Measurements from ENCODE around the gene HIP1. TPM values are rescaled to one million over a fixed set of nuclear protein-coding genes. Genes with fewer than 3 reads are reported as not detected.

HIP1 gene
- total RNA-seq, 4 donors from 2014 or later = 3.2 to 9.5 (median 6.4) TPM

DNA sequence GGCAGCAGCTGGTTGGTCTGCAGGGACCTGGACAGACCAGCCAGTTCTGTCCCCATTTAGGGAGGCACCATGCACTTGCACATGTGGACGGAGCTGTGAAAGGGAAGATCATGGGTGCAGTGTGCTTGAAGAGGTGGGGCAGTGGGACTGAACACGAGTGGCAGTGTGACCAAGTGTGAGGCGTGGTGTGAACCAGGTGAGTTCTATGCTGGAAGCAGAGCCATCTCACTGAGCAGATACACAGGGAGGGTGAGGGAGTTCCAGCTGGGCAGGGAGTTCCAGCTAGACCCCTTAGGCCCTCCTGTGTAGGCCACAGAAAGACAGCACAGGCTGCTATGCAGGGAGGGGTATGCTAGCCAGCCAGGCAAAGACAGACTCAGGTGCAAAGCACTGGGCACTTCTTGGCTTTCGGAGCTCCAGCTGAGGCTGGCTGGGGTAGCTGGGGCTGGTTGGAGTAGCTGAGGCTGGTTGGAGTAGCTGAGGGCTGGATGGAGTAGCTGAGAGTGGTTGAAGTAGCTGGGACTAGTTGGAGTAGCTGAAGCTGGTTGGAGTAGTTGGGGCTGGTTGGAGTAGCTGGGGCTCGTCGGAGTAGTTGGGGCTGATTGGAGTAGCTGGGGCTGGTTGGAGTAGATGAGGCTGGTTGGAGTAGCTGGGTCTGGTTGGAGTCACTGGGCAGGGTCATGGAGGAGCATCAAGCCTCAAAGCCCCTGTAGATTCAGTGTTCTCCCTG lies 90.9 kb downstream of the HIP1 start:
- no peak for DNase-seq
- TF ChIP-seq POLR2A (IDR thresholded peaks at IDR 0.05) = no peak
- TF ChIP-seq, protein P1, sequence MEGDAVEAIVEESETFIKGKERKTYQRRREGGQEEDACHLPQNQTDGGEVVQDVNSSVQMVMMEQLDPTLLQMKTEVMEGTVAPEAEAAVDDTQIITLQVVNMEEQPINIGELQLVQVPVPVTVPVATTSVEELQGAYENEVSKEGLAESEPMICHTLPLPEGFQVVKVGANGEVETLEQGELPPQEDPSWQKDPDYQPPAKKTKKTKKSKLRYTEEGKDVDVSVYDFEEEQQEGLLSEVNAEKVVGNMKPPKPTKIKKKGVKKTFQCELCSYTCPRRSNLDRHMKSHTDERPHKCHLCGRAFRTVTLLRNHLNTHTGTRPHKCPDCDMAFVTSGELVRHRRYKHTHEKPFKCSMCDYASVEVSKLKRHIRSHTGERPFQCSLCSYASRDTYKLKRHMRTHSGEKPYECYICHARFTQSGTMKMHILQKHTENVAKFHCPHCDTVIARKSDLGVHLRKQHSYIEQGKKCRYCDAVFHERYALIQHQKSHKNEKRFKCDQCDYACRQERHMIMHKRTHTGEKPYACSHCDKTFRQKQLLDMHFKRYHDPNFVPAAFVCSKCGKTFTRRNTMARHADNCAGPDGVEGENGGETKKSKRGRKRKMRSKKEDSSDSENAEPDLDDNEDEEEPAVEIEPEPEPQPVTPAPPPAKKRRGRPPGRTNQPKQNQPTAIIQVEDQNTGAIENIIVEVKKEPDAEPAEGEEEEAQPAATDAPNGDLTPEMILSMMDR (IDR thresholded peaks at IDR 0.05) = no peak
- no peaks in the 10 kb centered on the region for H3K27me3 ChIP-seq
- no peaks in the 10 kb centered on the region for H3K9me3 ChIP-seq
- H3K4me1 ChIP-seq = peaks cover 0 to 27% (median 13%) of the 10 kb centered on the region in 3 donors
- WGBS, 2 donors = 94 to 100% methylated on average over 5 to 6 of the region's 6 CpGs
- no peaks in the 10 kb centered on the region for H3K36me3 ChIP-seq
- H3K4me3 ChIP-seq = no peak overlapping the region
- no peak overlapping the region for H3K27ac ChIP-seq
- intact Hi-C loops (cut with DNase I) = no loop called here

DNA sequence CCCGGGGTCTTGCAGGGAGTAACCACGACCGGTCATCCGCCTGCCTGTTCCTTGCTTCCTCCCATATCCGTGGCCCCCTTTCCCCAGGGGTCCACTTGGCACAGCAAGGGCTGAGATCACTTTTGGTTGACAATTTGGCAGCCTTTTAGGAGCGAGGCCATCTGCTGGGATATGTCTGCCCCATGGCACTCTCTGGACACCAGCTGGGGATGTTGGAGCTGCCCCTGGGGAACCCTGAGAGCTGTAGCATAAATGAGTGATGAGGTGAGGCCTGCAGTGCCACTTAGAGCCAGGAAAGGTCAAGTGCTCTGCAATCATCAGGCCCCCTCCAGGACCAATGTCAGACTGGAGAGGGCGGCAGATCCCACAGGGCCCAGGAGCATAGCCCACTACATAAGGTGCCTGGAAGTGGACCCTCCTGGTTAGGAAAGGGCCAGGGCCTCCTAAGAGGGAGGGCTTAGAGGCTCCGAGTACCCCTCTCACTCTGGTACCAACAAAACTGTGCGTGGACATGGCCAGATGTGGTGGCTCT lies 92.1 kb downstream of the HIP1 start:
- 80 to 100% methylated on average over 2 to 6 of the region's 9 CpGs for WGBS, 2 donors
- no peaks in the 10 kb centered on the region for H3K9me3 ChIP-seq
- H3K4me1 ChIP-seq = peaks cover 0 to 27% (median 13%) of the 10 kb centered on the region in 3 donors
- TF ChIP-seq, protein P1 (IDR thresholded peaks at IDR 0.05) = no peak
- H3K27ac ChIP-seq = no peak overlapping the region
- no peak overlapping the region for H3K4me3 ChIP-seq
- DNase-seq = no peak
- H3K36me3 ChIP-seq = no peaks in the 10 kb centered on the region
- H3K27me3 ChIP-seq = no peaks in the 10 kb centered on the region
- intact Hi-C loops (cut with DNase I) = no loop called here

DNA sequence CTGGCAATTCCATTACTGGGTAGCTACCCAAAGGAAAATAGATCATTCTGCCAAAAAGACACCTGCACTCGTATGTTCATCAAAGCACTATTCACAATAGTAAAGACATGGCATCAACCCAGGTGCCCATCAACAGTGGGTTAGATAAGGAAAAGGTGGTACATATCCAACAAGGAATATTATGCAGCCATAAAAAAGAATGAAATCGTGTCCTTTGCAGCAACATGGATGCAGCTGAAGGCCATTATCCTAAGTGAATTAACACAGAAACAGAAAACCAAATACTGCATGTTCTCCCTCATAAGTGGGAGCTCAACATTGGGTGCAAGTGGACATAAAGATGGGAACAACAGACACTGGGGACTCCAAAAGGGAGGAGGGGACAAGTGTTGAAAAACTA lies 93.2 kb downstream of the HIP1 start:
- H3K36me3 ChIP-seq = no peaks in the 10 kb centered on the region
- no peak for TF ChIP-seq POLR2A (IDR thresholded peaks at IDR 0.05)
- TF ChIP-seq, protein P1 (IDR thresholded peaks at IDR 0.05) = no peak
- DNase-seq = no peak
- 86 to 92% methylated on average over 2 of the region's 2 CpGs for WGBS, 2 donors
- no peak overlapping the region for H3K27ac ChIP-seq
- no peaks in the 10 kb centered on the region for H3K27me3 ChIP-seq
- no peak overlapping the region for H3K4me3 ChIP-seq
- intact Hi-C loops (cut with DNase I) = no loop called here
- peaks cover 0 to 21% (median 8%) of the 10 kb centered on the region in 3 donors for H3K4me1 ChIP-seq
- H3K9me3 ChIP-seq = no peaks in the 10 kb centered on the region

DNA sequence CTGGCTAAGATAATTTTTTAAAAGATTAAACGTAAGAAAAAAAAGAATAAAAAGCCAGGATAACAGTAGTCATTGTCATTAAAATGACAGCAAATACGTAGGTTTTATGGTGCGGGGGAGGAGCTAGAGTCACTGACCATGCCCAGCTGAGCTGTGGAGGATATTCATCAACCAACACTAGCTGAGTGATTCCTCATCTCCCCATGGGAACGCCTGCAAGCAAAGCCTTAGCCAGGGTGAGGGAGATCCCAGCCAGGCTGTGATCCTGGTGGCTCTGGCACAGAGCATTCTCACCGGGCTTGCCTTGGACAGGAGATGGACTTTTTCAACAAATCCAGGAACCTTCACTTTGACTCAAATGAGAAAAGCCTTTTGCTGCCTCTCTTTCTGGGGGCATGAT lies 94.2 kb downstream of the HIP1 start:
- H3K36me3 ChIP-seq = no peaks in the 10 kb centered on the region
- no peak overlapping the region for H3K27ac ChIP-seq
- intact Hi-C loops (cut with DNase I) = no loop called here
- no peak overlapping the region for H3K4me3 ChIP-seq
- no peak for TF ChIP-seq POLR2A (IDR thresholded peaks at IDR 0.05)
- TF ChIP-seq, protein P1 (IDR thresholded peaks at IDR 0.05) = no peak
- DNase-seq = no peak
- 83 to 94% methylated on average over 5 of the region's 5 CpGs for WGBS, 2 donors
- H3K4me1 ChIP-seq = peaks cover 0 to 19% (median 10%) of the 10 kb centered on the region in 3 donors
- H3K9me3 ChIP-seq = no peaks in the 10 kb centered on the region
- H3K27me3 ChIP-seq = no peaks in the 10 kb centered on the region

DNA sequence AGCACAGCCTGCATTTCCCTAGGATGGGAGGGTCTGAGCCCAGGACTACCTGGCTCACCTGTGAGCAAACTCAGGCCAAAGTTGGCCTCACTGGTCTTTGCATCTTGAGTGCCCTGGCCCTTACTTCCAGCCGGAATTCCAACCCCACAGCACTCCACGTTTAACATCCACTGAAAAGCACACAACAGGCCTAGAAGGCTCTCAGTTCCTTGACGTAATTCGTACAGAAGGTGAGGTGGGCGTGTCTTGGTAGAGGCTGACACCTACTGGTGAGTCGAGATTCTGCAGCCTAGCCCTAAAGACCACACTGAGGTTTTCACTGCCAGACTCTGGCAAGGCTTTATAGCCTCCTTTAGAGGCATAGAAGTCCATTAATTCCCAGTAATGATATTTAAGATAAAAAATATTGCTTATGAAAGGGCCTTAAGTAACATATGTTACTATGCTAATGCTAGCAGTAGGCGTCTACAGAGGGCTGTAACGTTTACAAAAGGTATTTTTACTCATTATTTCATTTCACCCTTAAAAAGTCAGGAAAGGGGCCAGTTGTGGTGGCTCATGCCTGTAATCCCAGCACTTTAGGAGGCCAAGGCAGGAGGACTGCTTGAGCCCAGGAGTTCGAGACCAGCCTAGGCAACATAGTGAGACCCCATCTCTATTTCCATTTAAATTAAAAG lies 95.8 kb downstream of the HIP1 start:
- intact Hi-C loops (cut with DNase I) = no loop called here
- no peak overlapping the region for H3K4me3 ChIP-seq
- 57 to 60% methylated on average over 9 of the region's 9 CpGs for WGBS, 2 donors
- H3K27me3 ChIP-seq = no peaks in the 10 kb centered on the region
- no peak for DNase-seq
- no peak overlapping the region for H3K27ac ChIP-seq
- peaks cover 5 to 20% (median 15%) of the 10 kb centered on the region in 3 donors for H3K4me1 ChIP-seq
- no peaks in the 10 kb centered on the region for H3K36me3 ChIP-seq
- TF ChIP-seq POLR2A (IDR thresholded peaks at IDR 0.05) = no peak
- TF ChIP-seq, protein P1 (IDR thresholded peaks at IDR 0.05) = peak; percentile 65 to 92 (median 77)
- no peaks in the 10 kb centered on the region for H3K9me3 ChIP-seq

Measured in esophagus squamous epithelium (tissue), 5 donors.